ENCODE data around the gene ADAM21. TPM values are rescaled to one million over a fixed set of nuclear protein-coding genes. Genes with fewer than 3 reads are reported as not detected.
A peak's percentile ranks its signal among the peaks of the same experiment; 100 is the strongest.
"Not testable (repeated sequence)": the region's sequence is repeated elsewhere in the genome, so short reads cannot be mapped to it uniquely, and the experiment has no call there.

ADAM21 gene
- total RNA-seq, 1 experiment from 2014 or later, result not detected

GRCh38 chr14:70419270-70419931 lies 32.6 kb upstream of the ADAM21 start:
- H3K9me3 Mint-ChIP-seq; CTCF ChIA-PET; ATAC-seq; H3K36me3 Mint-ChIP-seq; H3K27me3 Mint-ChIP-seq (ENCODE audit: low read depth); H3K27ac Mint-ChIP-seq; POLR2A ChIA-PET; DNase-seq (ENCODE audit: low spot score); H3K4me3 Mint-ChIP-seq: not testable (repeated sequence)
- H3K4me1 Mint-ChIP-seq, result peaks cover 21% of the 10 kb centered on the region
- TF ChIP-seq ZNF396 (CRISPR knock-in tag; IDR thresholded peaks at IDR 0.05; ENCODE audit: borderline replicate concordance) (0 out of 2 replicates have a peak, but pooled peaks have one; percentile 42), ZNF532 (CRISPR knock-in tag; IDR thresholded peaks at IDR 0.05; ENCODE audit: borderline replicate concordance) (0 out of 2 replicates have a peak, but pooled peaks have one; percentile 57), ZSCAN18 (CRISPR knock-in tag; IDR thresholded peaks at IDR 0.05) (peak; percentile 84)

- POLR2A ChIA-PET, result no interaction called here
- Mint-ChIP-seq H3K4me1 (peaks cover 8% of the 10 kb centered on the region), H3K27ac (no peak overlapping the region), H3K9me3 (peaks cover 27% of the 10 kb centered on the region), H3K27me3 (ENCODE audit: low read depth) (peaks cover 3% of the 10 kb centered on the region), H3K4me3 (no peak overlapping the region), H3K36me3 (peaks cover 17% of the 10 kb centered on the region)
- ATAC-seq (no peak), DNase-seq (ENCODE audit: low spot score) (no peak)
- CTCF ChIA-PET, result no interaction called here
- TF ChIP-seq GABPB1 (CRISPR knock-in tag; IDR thresholded peaks at IDR 0.05) (no peak), ERG (CRISPR knock-in tag; IDR thresholded peaks at IDR 0.05) (no peak), E2F1 (CRISPR knock-in tag; IDR thresholded peaks at IDR 0.05) (no peak), MLX (CRISPR knock-in tag; IDR thresholded peaks at IDR 0.05) (no peak), STAT6 (CRISPR knock-in tag; conservative IDR thresholded peaks at IDR 0.05; ENCODE audit: low read depth) (no peak), ZNF121 (CRISPR knock-in tag; IDR thresholded peaks at IDR 0.05) (no peak), AR (CRISPR knock-in tag; IDR thresholded peaks at IDR 0.05) (no peak), EMX1 (CRISPR knock-in tag; IDR thresholded peaks at IDR 0.05) (no peak), ATF1 (CRISPR knock-in tag; IDR thresholded peaks at IDR 0.05) (no peak), FOXK1 (CRISPR knock-in tag; IDR thresholded peaks at IDR 0.05) (no peak), NFE2L1 (CRISPR knock-in tag; IDR thresholded peaks at IDR 0.05) (no peak), TP53 (CRISPR knock-in tag; IDR thresholded peaks at IDR 0.05) (no peak)
These were observed 29.4 kb upstream of the ADAM21 start for GRCh38 chr14:70422538-70422937.

All from WTC11 (cell line).